HG03354 (cell line): ENCODE measurements around the gene CXCR5.

ENCODE experiments used
- ATAC-seq: cut with Tn5 transposase; IDR thresholded peaks from one replicate; pipeline ENCODE4 v1.9.1; 2021; ENCODE audit warnings: mild to moderate bottlenecking; ENCODE audit not compliant: unreplicated experiment, poor library complexity, severe bottlenecking

Gene CXCR5

GRCh38 chr11:118896921-118897591, 13.4 kb downstream of the CXCR5 start:
- no peak for ATAC-seq

- no peak for ATAC-seq
Observed at GRCh38 chr11:118897721-118898310, 14.1 kb downstream of the CXCR5 start.

- no peak for ATAC-seq
Observed at GRCh38 chr11:118898400-118899295, 15.0 kb downstream of the CXCR5 start.

GRCh38 chr11:118899296-118899688, 15.6 kb downstream of the CXCR5 start:
- ATAC-seq = no peak

- no peak for ATAC-seq
Observed at GRCh38 chr11:118899706-118900360, 16.1 kb downstream of the CXCR5 start.

- no peak for ATAC-seq
Observed at GRCh38 chr11:118900535-118901384, 17.1 kb downstream of the CXCR5 start.

GRCh38 chr11:118901494-118902335, 18.0 kb downstream of the CXCR5 start:
- no peak for ATAC-seq

GRCh38 chr11:118902336-118903203, 18.9 kb downstream of the CXCR5 start:
- no peak for ATAC-seq

GRCh38 chr11:118903204-118904015, 19.7 kb downstream of the CXCR5 start:
- ATAC-seq = no peak

- peak; percentile 88 for ATAC-seq
Observed at GRCh38 chr11:118907051-118908042, 23.7 kb downstream of the CXCR5 start.

- ATAC-seq = no peak
Observed at GRCh38 chr11:118908264-118908663, 24.6 kb downstream of the CXCR5 start.

- ATAC-seq = no peak
Observed at GRCh38 chr11:118908901-118909618, 25.4 kb downstream of the CXCR5 start.

- ATAC-seq = no peak
Observed at GRCh38 chr11:118909619-118910308, 26.1 kb downstream of the CXCR5 start.

GRCh38 chr11:118910309-118911112, 26.8 kb downstream of the CXCR5 start:
- no peak for ATAC-seq
